NCI-H146 treated with DMSO at 0.1 percent for 48 hours (cell line): ENCODE results near the gene FOLR3.
"Not testable (repeated sequence)": the region's sequence is repeated elsewhere in the genome, so short reads cannot be mapped to it uniquely, and the experiment has no call there.

Experiments
- DNase-seq: peaks from one replicate; lab custom pipeline; 2025; ENCODE audit not compliant: unreplicated experiment; lab: John Stamatoyannopoulos, UW

FOLR3 gene

GRCh38 chr11:72135473-72135872 is at the start of gene FOLR3:
TSS of gene FOLR3 (plus strand) at chr11:72135725. CDS start at chr11:72135953, 228 bp downstream.
- DNase-seq: not testable (repeated sequence)

GRCh38 chr11:72088076-72088808 is 47.3 kb upstream of the FOLR3 start:
- DNase-seq: no peak

DNA sequence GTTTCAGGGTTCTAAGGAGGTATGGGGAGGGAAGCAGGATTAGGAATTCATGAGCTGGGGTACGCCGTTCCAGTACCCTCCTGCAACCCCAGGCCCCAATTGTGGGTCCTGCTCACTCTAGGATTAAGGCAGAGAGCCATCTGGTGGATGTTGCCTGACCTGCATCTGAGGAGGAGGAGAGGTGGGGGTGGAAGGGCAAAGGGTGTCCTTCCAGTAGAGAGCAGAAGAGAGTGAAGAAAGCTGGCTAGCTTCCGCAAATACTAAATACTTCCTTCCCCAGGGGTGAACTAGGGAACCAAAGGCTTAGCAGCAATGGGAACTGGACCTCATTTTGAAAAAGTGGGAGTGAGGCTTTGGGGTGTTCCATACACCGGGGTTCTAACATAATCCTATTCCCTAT is 44.2 kb upstream of the FOLR3 start:
- no peak for DNase-seq

DNA sequence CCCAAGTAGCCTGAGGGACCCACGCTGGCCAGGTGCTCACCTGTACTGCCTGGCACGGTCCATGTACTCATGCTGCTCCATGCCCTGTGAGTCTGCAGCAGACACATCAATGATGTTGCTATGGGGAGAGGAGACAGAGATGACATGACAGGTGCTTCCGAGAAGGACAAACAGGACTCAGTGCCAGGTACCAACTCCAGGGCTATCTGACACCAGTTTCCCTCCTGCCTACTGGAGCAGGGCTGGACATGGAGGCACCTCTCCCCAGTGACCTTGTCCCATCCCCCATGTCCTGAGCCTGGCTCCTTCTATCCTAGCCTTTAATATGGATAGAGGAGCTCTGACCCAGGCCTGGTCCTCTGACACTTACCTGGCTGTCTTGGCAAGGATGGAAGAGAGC is 36.8 kb upstream of the FOLR3 start:
- no peak for DNase-seq

DNA sequence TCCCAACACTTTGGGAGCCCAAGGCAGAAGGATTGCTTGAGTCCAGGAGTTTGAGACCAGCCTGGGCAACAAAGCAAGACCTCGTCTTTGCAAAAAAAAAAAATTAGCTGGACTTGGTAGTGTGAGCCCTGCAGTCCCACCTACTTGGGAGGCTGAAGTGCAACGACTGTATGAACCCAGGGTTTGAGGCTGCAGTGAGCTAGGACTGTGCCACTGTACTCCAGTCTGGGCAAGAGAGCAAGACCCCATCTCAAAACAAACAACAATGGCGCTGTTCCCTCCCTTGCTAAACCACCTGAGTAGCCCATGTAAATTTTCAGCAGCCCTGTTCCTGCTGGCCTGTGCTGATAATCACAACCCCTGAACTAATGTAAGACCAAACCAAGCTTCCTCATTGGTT is 35.5 kb upstream of the FOLR3 start:
- DNase-seq: no peak

- no peak for DNase-seq
Measured at GRCh38 chr11:72100462-72100861, 35.1 kb upstream of the FOLR3 start.

DNA sequence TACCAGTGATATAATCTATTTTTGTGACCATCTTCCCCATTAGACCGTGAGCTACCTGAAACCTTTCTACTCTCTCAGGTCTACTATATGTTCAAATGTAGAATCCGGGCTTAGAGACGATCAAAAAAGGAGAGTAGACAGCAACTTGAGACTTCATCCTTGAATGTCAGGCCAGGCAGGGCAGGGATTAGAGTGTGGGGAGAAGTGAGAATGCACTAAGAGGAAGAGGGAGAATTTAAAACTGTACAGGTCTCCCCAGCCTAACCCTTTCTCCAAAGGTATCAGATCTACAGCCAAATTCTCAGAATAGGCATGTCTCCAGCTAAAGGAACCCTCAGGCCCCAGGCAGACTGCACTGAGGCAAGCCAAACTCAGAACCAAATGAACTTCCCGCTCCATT is 33.4 kb upstream of the FOLR3 start:
- no peak for DNase-seq

DNA sequence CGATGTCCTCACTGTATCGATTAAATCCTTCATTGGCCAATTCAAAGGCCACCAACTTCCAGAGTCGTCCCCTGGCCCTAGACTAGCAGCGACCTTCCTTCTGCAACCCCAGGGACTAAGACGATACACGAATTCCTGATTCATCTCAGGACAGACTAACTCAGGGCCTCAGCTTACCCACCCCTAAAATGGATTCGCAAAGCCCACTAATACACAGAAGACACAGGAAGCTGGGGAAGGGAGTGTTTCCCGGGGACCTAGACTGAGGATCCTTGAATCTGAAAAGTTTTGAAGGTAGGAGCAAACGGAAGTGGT is 32.9 kb upstream of the FOLR3 start:
- DNase-seq: no peak

DNA sequence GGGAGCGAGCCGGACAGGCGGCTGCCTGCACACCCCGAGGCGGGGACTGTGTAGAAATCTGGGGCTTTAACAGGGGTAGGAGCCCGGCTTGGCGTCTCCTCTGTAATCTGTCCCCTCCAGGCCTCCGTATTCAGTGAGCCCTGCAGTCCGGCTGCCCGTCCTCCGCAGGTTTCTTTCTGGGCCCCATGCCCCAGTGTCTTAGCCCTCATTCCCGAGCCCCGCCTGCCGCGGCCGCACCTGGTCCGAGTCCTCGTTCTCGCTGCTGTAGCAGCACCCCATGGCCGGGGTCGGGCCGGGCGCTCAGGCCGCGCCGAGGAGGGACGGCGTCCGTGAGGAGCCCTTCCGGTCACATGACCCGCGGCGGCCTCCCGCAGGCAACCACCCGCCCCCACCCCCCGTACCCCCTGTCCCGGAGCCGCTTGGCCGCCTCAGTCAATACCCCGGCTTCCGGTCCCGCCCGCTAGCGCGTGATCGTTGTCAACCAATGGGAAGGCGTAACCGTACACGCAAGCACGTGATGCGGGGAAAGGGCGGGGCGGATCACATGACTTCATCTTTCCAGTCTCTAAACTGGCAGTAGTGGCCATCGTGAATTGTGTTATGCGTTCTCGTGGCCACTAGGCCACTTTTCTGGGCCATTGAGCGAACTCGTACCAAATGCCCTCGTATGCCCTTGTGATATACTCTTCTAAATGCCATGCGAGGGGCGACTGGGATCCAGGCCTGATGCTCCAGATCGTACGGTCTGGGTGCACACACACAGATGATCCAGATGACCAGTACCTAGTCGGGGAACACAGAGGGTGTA is 32.4 kb upstream of the FOLR3 start, which contains the start of gene LAMTOR1:
Gene LAMTOR1 (minus strand): TSS at position 352 of the 808 bp plus-strand sequence. CDS start 73 bp downstream, at position 279.
- DNase-seq: peak; percentile 95

- no peak for DNase-seq
Measured at GRCh38 chr11:72103754-72104167, 31.8 kb upstream of the FOLR3 start.

DNA sequence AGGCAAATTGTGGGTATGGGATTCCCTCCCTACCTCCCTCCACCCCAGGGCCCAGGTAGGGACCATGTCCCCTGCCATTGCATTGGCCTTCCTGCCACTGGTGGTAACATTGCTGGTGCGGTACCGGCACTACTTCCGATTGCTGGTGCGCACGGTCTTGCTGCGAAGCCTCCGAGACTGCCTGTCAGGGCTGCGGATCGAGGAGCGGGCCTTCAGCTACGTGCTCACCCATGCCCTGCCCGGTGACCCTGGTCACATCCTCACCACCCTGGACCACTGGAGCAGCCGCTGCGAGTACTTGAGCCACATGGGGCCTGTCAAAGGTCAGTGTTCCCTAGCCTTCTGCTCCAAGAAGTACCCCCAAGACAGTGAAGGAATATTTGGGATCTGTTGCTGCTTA is 29.6 kb upstream of the FOLR3 start, which contains the start of gene TOMT:
Gene TOMT (plus strand): TSS at position 37 of the 400 bp plus-strand sequence. CDS start 28 bp downstream, at position 65.
- no peak for DNase-seq

DNA sequence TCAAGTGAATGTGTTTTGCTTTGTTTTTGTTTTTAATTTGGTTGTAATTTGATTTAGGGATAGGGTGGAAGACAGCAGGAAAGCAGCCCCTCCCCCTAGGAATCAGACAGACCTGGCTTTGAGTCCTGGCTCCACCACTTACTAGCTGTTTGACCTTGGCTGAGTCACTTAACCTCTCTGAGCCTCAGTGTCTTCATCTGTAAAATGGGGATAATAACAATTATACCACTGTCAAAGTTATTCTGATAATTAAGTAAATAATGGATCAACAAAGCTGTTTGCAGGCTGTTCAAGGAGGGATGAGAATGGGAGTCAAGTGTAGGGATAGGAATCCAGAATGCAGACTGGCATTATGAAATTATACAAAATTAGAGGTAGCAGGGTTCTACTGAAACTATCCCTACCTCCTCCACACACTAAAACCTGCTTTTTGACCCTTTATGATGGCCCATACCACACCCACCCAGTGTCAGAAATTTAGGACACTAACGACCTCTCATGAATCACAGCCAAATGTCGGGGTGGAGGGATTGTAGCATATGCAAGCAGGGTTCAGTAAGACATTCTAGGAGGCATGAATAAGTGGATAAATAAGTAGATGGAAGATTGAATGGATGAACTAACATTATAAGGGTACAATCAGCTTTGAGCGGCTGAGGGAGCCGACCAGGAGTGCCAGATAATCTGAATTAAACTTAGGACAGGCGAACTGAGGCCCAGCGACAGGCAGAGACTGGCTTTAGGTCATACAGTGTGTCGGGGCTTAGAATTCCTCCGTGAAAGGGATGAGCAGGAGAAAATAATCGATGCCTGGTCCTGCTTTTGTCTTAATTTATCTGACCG is 24.0 kb upstream of the FOLR3 start:
- DNase-seq: no peak

DNA sequence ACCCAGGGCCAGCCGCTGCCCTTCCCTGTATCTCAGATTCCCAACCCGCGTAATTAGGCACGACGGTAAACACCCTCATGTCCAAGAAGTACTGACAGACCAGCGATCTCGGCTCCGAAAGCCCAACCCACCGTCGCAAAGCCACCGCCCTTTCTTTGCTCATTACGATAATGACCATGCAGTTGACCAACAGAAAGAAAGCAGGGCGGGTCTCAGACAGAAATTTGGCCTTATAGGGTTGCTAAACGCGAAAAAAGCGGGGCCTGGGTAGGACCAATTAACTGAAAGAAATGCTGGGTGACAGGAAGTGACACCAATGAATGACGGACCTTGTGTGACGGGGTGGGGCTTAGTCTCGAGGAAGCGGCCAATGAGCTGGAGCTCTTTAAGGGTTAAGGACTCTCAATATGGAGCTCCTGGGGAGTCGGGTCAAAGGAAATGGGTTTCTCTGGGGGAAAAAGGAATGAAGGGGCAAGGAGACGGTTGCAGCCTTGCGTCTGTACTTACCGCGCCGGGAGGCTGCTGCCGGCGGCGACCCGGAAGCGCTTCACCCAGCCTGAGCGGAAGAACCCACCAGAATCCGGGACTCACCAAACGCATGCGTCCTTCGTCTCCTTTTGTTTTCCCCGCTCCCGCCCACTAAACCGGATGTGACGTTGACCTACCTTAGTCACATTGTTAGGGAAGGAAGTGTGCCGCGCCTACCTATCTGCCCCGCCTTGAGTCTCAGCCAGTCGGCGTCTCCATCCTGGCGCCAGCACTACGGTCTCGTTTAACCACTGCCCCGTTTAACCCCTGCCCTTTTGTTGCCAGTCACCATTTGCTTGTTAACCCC is 23.2 kb upstream of the FOLR3 start, which contains the start of gene ANAPC15:
Gene ANAPC15 (minus strand): TSS at position 553 of the 835 bp plus-strand sequence. CDS start 1,419 bp downstream, outside the sequence.
- peak; percentile 99 for DNase-seq

DNA sequence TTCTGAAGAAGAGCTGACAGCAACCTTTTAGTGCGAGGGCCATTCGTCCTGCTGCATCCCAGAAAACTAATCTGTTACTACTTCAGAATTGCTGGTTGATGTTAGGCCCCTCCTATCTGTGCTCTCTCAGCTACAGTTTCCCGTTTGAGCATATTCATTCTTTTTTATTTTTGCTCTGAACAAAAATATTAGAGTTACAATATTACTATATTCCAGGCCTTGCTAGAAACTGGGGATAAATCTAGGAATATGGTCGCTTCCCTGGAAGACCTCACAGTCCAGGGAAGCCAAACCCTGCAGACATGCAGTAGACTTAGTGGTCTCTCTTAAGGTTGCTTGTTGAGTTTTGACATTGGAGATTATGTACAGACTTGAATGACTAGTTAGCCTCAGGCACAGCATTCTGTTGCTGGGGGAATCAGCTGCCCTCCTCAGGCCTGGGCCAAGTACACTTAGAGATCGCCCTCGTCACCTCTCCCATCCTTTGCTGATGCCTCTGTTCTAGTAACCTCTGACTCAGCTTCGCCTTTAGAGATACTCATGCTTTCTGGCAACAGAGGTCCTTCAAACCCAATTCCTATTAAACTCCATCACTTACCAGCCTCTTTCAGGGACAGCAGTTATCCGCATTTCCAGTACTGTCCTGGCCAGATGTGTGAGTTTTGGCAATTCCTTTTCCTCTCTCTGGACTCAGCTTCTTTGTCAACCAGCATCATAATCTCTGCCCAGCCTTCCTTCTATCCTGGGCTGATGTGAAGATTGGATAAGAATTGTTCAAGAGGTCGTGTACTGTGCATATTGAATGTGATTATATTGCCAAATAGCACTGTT is 22.3 kb upstream of the FOLR3 start:
- no peak for DNase-seq

DNA sequence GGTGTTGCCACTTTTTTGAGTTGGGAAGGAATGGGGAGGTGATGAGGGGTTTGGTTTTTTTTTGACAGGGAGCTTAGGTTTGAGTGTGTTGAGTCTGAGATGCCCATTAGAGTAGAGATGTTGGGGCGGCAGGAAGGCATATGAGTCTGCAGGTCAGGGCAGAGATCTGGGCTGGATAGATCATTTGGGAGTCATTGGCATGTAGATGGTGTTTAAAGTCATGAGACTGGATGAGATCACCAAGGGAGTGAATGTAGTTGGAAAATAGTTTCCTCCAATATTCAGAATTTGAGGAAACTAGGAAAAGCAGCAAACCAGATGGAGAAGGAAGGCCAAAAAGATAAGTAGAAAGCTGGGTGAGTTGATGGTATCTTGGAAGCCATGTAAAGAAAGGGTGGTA is 21.0 kb upstream of the FOLR3 start:
- DNase-seq: no peak

GRCh38 chr11:72116019-72116755 is 19.3 kb upstream of the FOLR3 start:
- DNase-seq: no peak

DNA sequence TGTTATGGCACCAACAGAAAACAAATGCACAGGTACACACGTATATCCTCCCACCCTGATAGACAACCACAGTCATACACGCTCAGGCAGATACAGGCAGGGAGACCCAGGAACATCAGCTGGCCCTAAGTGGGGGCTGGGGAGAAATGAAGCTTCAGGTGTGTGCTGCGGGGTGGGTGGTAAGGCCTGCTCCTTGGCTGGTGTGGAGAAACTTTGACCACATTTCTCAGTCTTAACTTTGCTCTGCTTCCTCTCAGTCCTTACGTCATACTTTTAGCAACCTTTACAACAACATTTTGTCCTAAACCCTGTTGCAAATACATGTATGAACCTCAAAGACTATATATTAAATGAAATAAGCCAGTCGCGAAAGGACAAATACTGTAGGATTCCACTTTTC is 16.3 kb upstream of the FOLR3 start:
- no peak for DNase-seq

- no peak for DNase-seq
Measured at GRCh38 chr11:72120930-72121329, 14.6 kb upstream of the FOLR3 start.

- no peak for DNase-seq
Measured at GRCh38 chr11:72122607-72123006, 12.9 kb upstream of the FOLR3 start.
